GM23338 (cell line): ENCODE measurements around the gene STEAP3. TPM values are rescaled to one million over a fixed set of nuclear protein-coding genes. Genes with fewer than 3 reads are reported as not detected.

Source experiments
- ATAC-seq: fragments of 200-7000 bp; cut with Tn5 transposase; 3 replicates; pipeline ENCODE4 v1.9.1; 2020
- DNase-seq: peaks from one replicate; pipeline ENCODE4 v3.0.0-alpha.2; 2015; ENCODE audit warnings: low spot score
- H2AFZ ChIP-seq: fragments of 200-600 bp; sonication (generic); 2 replicates; pipeline ENCODE4 v1.8.0; 2016; ENCODE audit warnings: antibody characterized with exemption, mild to moderate bottlenecking, moderate library complexity
- H3F3A ChIP-seq: fragments of 200-600 bp; sonication (generic); replicated peaks from 2 replicates; pipeline ENCODE4 v1.8.0; 2017; ENCODE audit warnings: antibody characterized with exemption, mixed run types, low read depth
- H3K27ac ChIP-seq: fragments of 200-600 bp; sonication (generic); 2 replicates; pipeline ENCODE4 v1.6.1; 2016; ENCODE audit warnings: low read depth
- H3K27me3 ChIP-seq: fragments of 200-600 bp; sonication (generic); 2 replicates; pipeline ENCODE4 v1.8.0; 2016; ENCODE audit warnings: mild to moderate bottlenecking, mixed run types, moderate library complexity; ENCODE audit not compliant: insufficient read depth
- H3K36me3 ChIP-seq: fragments of 200-600 bp; sonication (generic); 2 replicates; pipeline ENCODE4 v1.8.0; 2016; ENCODE audit warnings: mild to moderate bottlenecking; ENCODE audit not compliant: insufficient read depth
- H3K4me1 ChIP-seq: fragments of 200-600 bp; sonication (generic); 2 replicates; pipeline ENCODE4 v1.8.0; 2016; ENCODE audit warnings: mild to moderate bottlenecking, moderate library complexity; ENCODE audit not compliant: insufficient read depth
- H3K4me2 ChIP-seq: fragments of 200-600 bp; sonication (generic); 2 replicates; pipeline ENCODE4 v1.7.1; 2017; ENCODE audit warnings: mixed run types
- H3K4me3 ChIP-seq: fragments of 200-600 bp; sonication (generic); 2 replicates; pipeline ENCODE4 v1.6.1; 2016; ENCODE audit warnings: mixed run types
- H3K79me2 ChIP-seq: fragments of 200-600 bp; sonication (generic); replicated peaks from 2 replicates; pipeline ENCODE4 v1.8.0; 2017; ENCODE audit warnings: mild to moderate bottlenecking; ENCODE audit not compliant: insufficient read depth
- H3K9me2 ChIP-seq: fragments of 200-600 bp; sonication (generic); 2 replicates; pipeline ENCODE4 v1.8.0; 2017; ENCODE audit not compliant: insufficient read depth
- H4K20me1 ChIP-seq: fragments of 200-600 bp; sonication (generic); replicated peaks from 2 replicates; pipeline ENCODE4 v1.8.0; 2017; ENCODE audit warnings: mild to moderate bottlenecking; ENCODE audit not compliant: insufficient read depth
- H3K27ac Mint-ChIP-seq: 2 replicates; pipeline ENCODE4 v1.8.0; 2020; ENCODE audit warnings: inconsistent platforms, mild to moderate bottlenecking, moderate library complexity, mixed read lengths
- H3K27me3 Mint-ChIP-seq: 3 replicates; pipeline ENCODE4 v1.8.0; 2022; ENCODE audit warnings: low read depth, mild to moderate bottlenecking, moderate library complexity, mixed read lengths, inconsistent platforms; ENCODE audit not compliant: insufficient read depth, poor library complexity
- H3K36me3 Mint-ChIP-seq: 3 replicates; pipeline ENCODE4 v1.8.0; 2021; ENCODE audit warnings: low read depth, mild to moderate bottlenecking, inconsistent platforms, moderate library complexity, mixed read lengths
- H3K4me1 Mint-ChIP-seq: 3 replicates; pipeline ENCODE4 v1.8.0; 2020; ENCODE audit warnings: mild to moderate bottlenecking, inconsistent platforms, mixed read lengths
- H3K4me3 Mint-ChIP-seq: 3 replicates; pipeline ENCODE4 v1.8.0; 2021; ENCODE audit warnings: moderate library complexity, mild to moderate bottlenecking, inconsistent platforms, mixed read lengths
- H3K9me3 Mint-ChIP-seq: 3 replicates; pipeline ENCODE4 v1.8.0; 2020; ENCODE audit warnings: moderate library complexity, mild to moderate bottlenecking, inconsistent platforms, mixed read lengths
- CREB1 ChIP-seq: fragments of 250-450 bp; sonication (Bioruptor Pico); IDR thresholded peaks from 2 replicates; pipeline ENCODE4 v1.5.0; 2020; ENCODE audit warnings: low read depth, mild to moderate bottlenecking, moderate library complexity
- CTCF ChIP-seq, 2 experiments: fragments of 200-600 bp in 1 of 2; sonication (generic) in 1 of 2; conservative IDR thresholded peaks; 2 replicates each; pipeline versions ENCODE4 v1.5.1 to v1.6.1; 2016 to 2017; ENCODE audit warnings: antibody characterized with exemption in 2 of 2, low read depth in 2 of 2, mild to moderate bottlenecking in 2 of 2, moderate library complexity in 1 of 2
- ETS1 ChIP-seq: IDR thresholded peaks from 2 replicates; pipeline ENCODE4 v1.6.1; 2016; ENCODE audit warnings: antibody characterized with exemption
- EZH2 ChIP-seq: fragments of 200-600 bp; sonication (generic); IDR thresholded peaks from one replicate; pipeline ENCODE4 v1.8.0; 2017; ENCODE audit warnings: antibody characterized with exemption, mild to moderate bottlenecking, low read depth; ENCODE audit not compliant: unreplicated experiment
- EZH2phosphoT487 ChIP-seq: fragments of 200-600 bp; sonication (generic); IDR thresholded peaks from one replicate; pipeline ENCODE4 v1.8.1; 2018; ENCODE audit warnings: antibody characterized with exemption; ENCODE audit not compliant: unreplicated experiment
- JUNB ChIP-seq: IDR thresholded peaks from one replicate; pipeline ENCODE4 v1.6.1; 2016; ENCODE audit warnings: antibody characterized with exemption; ENCODE audit not compliant: unreplicated experiment
- NANOG ChIP-seq: IDR thresholded peaks from 2 replicates; pipeline ENCODE4 v1.6.1; 2016; ENCODE audit warnings: antibody characterized with exemption, borderline replicate concordance
- POLR2AphosphoS5 ChIP-seq: IDR thresholded peaks from 2 replicates; pipeline ENCODE4 v1.6.1; 2016; ENCODE audit warnings: antibody characterized with exemption, low read depth
- STAT1 ChIP-seq: IDR thresholded peaks from one replicate; pipeline ENCODE4 v1.6.1; 2016; ENCODE audit warnings: antibody characterized with exemption; ENCODE audit not compliant: unreplicated experiment
- ZNF114 ChIP-seq: fragments of 250-450 bp; sonication (Bioruptor Pico); IDR thresholded peaks from 2 replicates; pipeline ENCODE4 v1.5.0; 2020; ENCODE audit warnings: mild to moderate bottlenecking, moderate library complexity
- ZNF331 ChIP-seq: fragments of 250-450 bp; sonication (Bioruptor Pico); IDR thresholded peaks from 2 replicates; pipeline ENCODE4 v1.5.0; 2020; ENCODE audit warnings: low read depth, mild to moderate bottlenecking, moderate library complexity
- ZNF462 ChIP-seq: fragments of 250-450 bp; sonication (Bioruptor Pico); IDR thresholded peaks from 2 replicates; pipeline ENCODE4 v1.5.0; 2020; ENCODE audit warnings: mild to moderate bottlenecking, moderate library complexity
- polyA plus RNA-seq: library from polyadenylated mRNA; unstranded; fragments of >200 nt; fragmentation: Nextera tagmentation; extraction: Ambion mirVana; gene quantifications from 2 replicates; pipeline ENCODE4 v1.2.1, GENCODE V29; 2016
- total RNA-seq: library from RNA; depleted of rRNA; stranded (reverse); fragments of >200 nt; shearing (Covaris generic); gene quantifications from 2 replicates; pipeline ENCODE4 v1.2.3, GENCODE V29; 2014

The STEAP3 gene
- total and polyA plus RNA-seq, 2 experiments from 2014 or later: 8.6 to 27.3 TPM

- no peaks in the 10 kb centered on the region for H3F3A ChIP-seq
- ATAC-seq: no peak
- no peaks in the 10 kb centered on the region for H4K20me1 ChIP-seq
- TF ChIP-seq STAT1: no peak
- TF ChIP-seq EZH2phosphoT487: no peak
- TF ChIP-seq CREB1: no peak
- TF ChIP-seq POLR2AphosphoS5: no peak
- no peak for TF ChIP-seq NANOG
- TF ChIP-seq ZNF331 (CRISPR knock-in tag): no peak
- TF ChIP-seq JUNB: no peak
- no peak for TF ChIP-seq ZNF114 (CRISPR knock-in tag)
- no peak for TF ChIP-seq CTCF (conservative IDR thresholded peaks at IDR 0.05; ENCODE audit: low read depth in 2 of 2)
- TF ChIP-seq ETS1: no peak
- no peak for TF ChIP-seq EZH2
- TF ChIP-seq ZNF462 (CRISPR knock-in tag): no peak
- no peak overlapping the region for H3K27ac ChIP-seq
- H3K9me3 Mint-ChIP-seq: no peaks in the 10 kb centered on the region
- H3K4me3 Mint-ChIP-seq: no peak overlapping the region
- H3K4me3 ChIP-seq: no peak overlapping the region
- no peaks in the 10 kb centered on the region for H3K79me2 ChIP-seq
- no peak for DNase-seq
- H3K4me2 ChIP-seq: no peak overlapping the region
- H3K27me3 Mint-ChIP-seq: peaks cover 5% of the 10 kb centered on the region
- no peaks in the 10 kb centered on the region for H3K27me3 ChIP-seq
- H3K9me2 ChIP-seq: no peaks in the 10 kb centered on the region
- H3K36me3 ChIP-seq: no peaks in the 10 kb centered on the region
- H3K36me3 Mint-ChIP-seq: no peaks in the 10 kb centered on the region
- no peaks in the 10 kb centered on the region for H3K4me1 ChIP-seq
- no peak overlapping the region for H2AFZ ChIP-seq
- H3K4me1 Mint-ChIP-seq: no peaks in the 10 kb centered on the region; the same call in 2 of the 3 replicates
- no peak overlapping the region for H3K27ac Mint-ChIP-seq
Measured at GRCh38 chr2:119294671-119295070, 71.0 kb downstream of the STEAP3 start.
